ENCODE results near the gene HMGN4. TPM values are rescaled to one million over a fixed set of nuclear protein-coding genes. Genes with fewer than 3 reads are reported as not detected.

The HMGN4 gene
- total and polyA plus RNA-seq, 9 of the 15 experiments (the other 6 are each of a cell fraction or from before 2014, with no cell fraction given) = 35.4 to 134 (median 94.1) TPM

- TF ChIP-seq, protein P1, sequence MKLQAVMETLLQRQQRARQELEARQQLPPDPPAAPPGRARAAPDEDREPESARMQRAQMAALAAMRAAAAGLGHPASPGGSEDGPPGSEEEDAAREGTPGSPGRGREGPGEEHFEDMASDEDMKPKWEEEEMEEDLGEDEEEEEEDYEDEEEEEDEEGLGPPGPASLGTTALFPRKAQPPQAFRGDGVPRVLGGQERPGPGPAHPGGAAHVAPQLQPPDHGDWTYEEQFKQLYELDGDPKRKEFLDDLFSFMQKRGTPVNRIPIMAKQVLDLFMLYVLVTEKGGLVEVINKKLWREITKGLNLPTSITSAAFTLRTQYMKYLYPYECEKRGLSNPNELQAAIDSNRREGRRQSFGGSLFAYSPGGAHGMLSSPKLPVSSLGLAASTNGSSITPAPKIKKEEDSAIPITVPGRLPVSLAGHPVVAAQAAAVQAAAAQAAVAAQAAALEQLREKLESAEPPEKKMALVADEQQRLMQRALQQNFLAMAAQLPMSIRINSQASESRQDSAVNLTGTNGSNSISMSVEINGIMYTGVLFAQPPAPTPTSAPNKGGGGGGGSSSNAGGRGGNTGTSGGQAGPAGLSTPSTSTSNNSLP (IDR thresholded peaks at IDR 0.05; ENCODE audit: borderline replicate concordance, low read depth, low read length) = peak; percentile 95
- TF ChIP-seq GATAD2A (IDR thresholded peaks at IDR 0.05) (no peak), RBM14 (IDR thresholded peaks at IDR 0.05; ENCODE audit: borderline replicate concordance, insufficient read depth, low read depth, low read length) (no peak), BDP1 (IDR thresholded peaks at IDR 0.05; ENCODE audit: insufficient read depth, insufficient read length) (peak; percentile 32), ZBTB8A (IDR thresholded peaks at IDR 0.05; ENCODE audit: partially characterized antibody) (peak; percentile 37), MECOM (CRISPR knock-in tag; IDR thresholded peaks at IDR 0.05) (no peak), SRF (CRISPR knock-in tag; IDR thresholded peaks at IDR 0.05) (no peak), CBX8 (IDR thresholded peaks at IDR 0.05; ENCODE audit: borderline replicate concordance, extremely low read depth, low read depth, low read length, poor library complexity, severe bottlenecking) (no peak), MCM3 (IDR thresholded peaks at IDR 0.05) (no peak), ZFP30 (CRISPR knock-in tag; IDR thresholded peaks at IDR 0.05; ENCODE audit: borderline replicate concordance) (no peak), ATF6 (CRISPR knock-in tag; IDR thresholded peaks at IDR 0.05) (no peak), ZNF217 (CRISPR knock-in tag; IDR thresholded peaks at IDR 0.05) (no peak), HNRNPK (IDR thresholded peaks at IDR 0.05; ENCODE audit: low read depth, low read length, poor library complexity, severe bottlenecking) (no peak), DIDO1 (tag; IDR thresholded peaks at IDR 0.05; ENCODE audit: low read depth) (no peak), ETV5 (CRISPR knock-in tag; IDR thresholded peaks at IDR 0.05; ENCODE audit: low read depth) (no peak), TARDBP (IDR thresholded peaks at IDR 0.05) (peak; percentile 19; the same call in 1 of the 2 replicates)
- TF ChIP-seq, protein P2, sequence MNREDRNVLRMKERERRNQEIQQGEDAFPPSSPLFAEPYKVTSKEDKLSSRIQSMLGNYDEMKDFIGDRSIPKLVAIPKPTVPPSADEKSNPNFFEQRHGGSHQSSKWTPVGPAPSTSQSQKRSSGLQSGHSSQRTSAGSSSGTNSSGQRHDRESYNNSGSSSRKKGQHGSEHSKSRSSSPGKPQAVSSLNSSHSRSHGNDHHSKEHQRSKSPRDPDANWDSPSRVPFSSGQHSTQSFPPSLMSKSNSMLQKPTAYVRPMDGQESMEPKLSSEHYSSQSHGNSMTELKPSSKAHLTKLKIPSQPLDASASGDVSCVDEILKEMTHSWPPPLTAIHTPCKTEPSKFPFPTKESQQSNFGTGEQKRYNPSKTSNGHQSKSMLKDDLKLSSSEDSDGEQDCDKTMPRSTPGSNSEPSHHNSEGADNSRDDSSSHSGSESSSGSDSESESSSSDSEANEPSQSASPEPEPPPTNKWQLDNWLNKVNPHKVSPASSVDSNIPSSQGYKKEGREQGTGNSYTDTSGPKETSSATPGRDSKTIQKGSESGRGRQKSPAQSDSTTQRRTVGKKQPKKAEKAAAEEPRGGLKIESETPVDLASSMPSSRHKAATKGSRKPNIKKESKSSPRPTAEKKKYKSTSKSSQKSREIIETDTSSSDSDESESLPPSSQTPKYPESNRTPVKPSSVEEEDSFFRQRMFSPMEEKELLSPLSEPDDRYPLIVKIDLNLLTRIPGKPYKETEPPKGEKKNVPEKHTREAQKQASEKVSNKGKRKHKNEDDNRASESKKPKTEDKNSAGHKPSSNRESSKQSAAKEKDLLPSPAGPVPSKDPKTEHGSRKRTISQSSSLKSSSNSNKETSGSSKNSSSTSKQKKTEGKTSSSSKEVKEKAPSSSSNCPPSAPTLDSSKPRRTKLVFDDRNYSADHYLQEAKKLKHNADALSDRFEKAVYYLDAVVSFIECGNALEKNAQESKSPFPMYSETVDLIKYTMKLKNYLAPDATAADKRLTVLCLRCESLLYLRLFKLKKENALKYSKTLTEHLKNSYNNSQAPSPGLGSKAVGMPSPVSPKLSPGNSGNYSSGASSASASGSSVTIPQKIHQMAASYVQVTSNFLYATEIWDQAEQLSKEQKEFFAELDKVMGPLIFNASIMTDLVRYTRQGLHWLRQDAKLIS (CRISPR knock-in tag; IDR thresholded peaks at IDR 0.05) = 0 out of 2 replicates have a peak, but pooled peaks have one; percentile 12
- TF ChIP-seq, protein P3, sequence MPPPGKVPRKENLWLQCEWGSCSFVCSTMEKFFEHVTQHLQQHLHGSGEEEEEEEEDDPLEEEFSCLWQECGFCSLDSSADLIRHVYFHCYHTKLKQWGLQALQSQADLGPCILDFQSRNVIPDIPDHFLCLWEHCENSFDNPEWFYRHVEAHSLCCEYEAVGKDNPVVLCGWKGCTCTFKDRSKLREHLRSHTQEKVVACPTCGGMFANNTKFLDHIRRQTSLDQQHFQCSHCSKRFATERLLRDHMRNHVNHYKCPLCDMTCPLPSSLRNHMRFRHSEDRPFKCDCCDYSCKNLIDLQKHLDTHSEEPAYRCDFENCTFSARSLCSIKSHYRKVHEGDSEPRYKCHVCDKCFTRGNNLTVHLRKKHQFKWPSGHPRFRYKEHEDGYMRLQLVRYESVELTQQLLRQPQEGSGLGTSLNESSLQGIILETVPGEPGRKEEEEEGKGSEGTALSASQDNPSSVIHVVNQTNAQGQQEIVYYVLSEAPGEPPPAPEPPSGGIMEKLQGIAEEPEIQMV (tag; conservative IDR thresholded peaks at IDR 0.05; ENCODE audit: low read depth) = no peak
Observed at GRCh38 chr6:26554697-26555504, 16.7 kb downstream of the HMGN4 start (continued).

Measured in K562 (cell line).